Stomach (tissue), 9 donors: Measurements from ENCODE around the gene SARS1. TPM values are rescaled to one million over a fixed set of nuclear protein-coding genes. Genes with fewer than 3 reads are reported as not detected.

Source experiments
- DNase-seq, 2 donors: peaks; one replicate each; pipeline versions ENCODE4 v3.0.0 to v3.0.0-alpha.2; 2013 to 2019
- H3K27ac ChIP-seq, 5 donors: fragments of 200-600 bp in 4 of 5; sonication (generic) in 4 of 5; one replicate each; pipeline ENCODE4 v1.5.1; 2013 to 2019; ENCODE audit warnings: mild to moderate bottlenecking in 1 of 5, moderate library complexity in 1 of 5
- H3K27me3 ChIP-seq, 3 donors: fragments of 200-600 bp; sonication (generic); one replicate each; pipeline ENCODE4 v1.5.1; 2017 to 2019; ENCODE audit warnings: mixed run types in 1 of 3
- H3K36me3 ChIP-seq, 4 donors: fragments of 200-600 bp; sonication (generic); 1 replicate in 3 of 4; 2 replicates in 1 of 4; pipeline ENCODE4 v1.5.1; 2016 to 2019
- H3K4me1 ChIP-seq, 4 donors: fragments of 200-600 bp; sonication (generic); one replicate each; pipeline ENCODE4 v1.5.1; 2016 to 2019
- H3K4me3 ChIP-seq, 4 donors: fragments of 200-600 bp; sonication (generic) in 3 of 4; one replicate each; pipeline ENCODE4 v1.5.1; 2016 to 2019; ENCODE audit warnings: mild to moderate bottlenecking in 1 of 4
- H3K9me3 ChIP-seq, 4 donors: fragments of 200-600 bp; sonication (generic); one replicate each; pipeline ENCODE4 v1.5.1; 2016 to 2019
- EP300 ChIP-seq: sonication (generic); formaldehyde crosslinking; IDR thresholded peaks from one replicate; pipeline ENCODE4 v1.6.1; 2017; ENCODE audit warnings: antibody characterized with exemption
- POLR2A ChIP-seq, 4 donors: fragments of 450-650 bp; IDR thresholded peaks; one replicate each; pipeline ENCODE4 v1.6.1; 2016; ENCODE audit warnings: antibody characterized with exemption in 4 of 4, control low read depth in 2 of 4, mild to moderate bottlenecking in 1 of 4, moderate library complexity in 1 of 4
- POLR2AphosphoS5 ChIP-seq, 3 donors: sonication (generic); formaldehyde crosslinking; IDR thresholded peaks; one replicate each; pipeline ENCODE4 v1.6.1; 2016; ENCODE audit warnings: antibody characterized with exemption in 3 of 3
- whole genome bisulfite sequencing, 5 donors: extraction: QIAGEN DNeasy Blood & Tissue Kit in 3 of 5; methylation state at CpG; one replicate each; pipeline versions ENCODE4 v1.1.5 to v1.1.7; 2013 to 2018; 5-methylcytosine and 5-hydroxymethylcytosine counted together
- intact Hi-C: fragments of 100-400 bp; cut with DNase I; formaldehyde crosslinking; loops from one replicate; pipeline ENCODE4 v1.15.1; 2023; ENCODE audit warnings: low total_unique reads
- polyA plus RNA-seq, 3 donors: library from polyadenylated mRNA; stranded (reverse); fragments of 200-250 nt; gene quantifications; one replicate each; pipeline ENCODE4 v1.2.3, GENCODE V29; 2013
- total RNA-seq, 5 donors: library from RNA; depleted of rRNA; stranded (reverse); fragments of >200 nt; gene quantifications; one replicate each; pipeline versions ENCODE4 v1.1.0 to v1.2.3, GENCODE V29; 2014 to 2016
- TF ChIP-seq, protein P1 (sequence below), 7 experiments: fragments of 450-650 bp in 4 of 7; fragments of 200-600 bp in 3 of 7; sonication (generic) in 3 of 7; IDR thresholded peaks; one replicate each; pipeline ENCODE4 v1.5.1; 2016 to 2019; ENCODE audit warnings: antibody characterized with exemption in 7 of 7, control low read depth in 2 of 7, mild to moderate bottlenecking in 1 of 7
- donor health status: healthy with polysubstance abuse.
- donor health status: Bipolar disorder and iron deficiency.
- donor health status: healthy.

The SARS1 gene
- total and polyA plus RNA-seq, 8 donors, result 80.8 to 232 (median 110) TPM

DNA sequence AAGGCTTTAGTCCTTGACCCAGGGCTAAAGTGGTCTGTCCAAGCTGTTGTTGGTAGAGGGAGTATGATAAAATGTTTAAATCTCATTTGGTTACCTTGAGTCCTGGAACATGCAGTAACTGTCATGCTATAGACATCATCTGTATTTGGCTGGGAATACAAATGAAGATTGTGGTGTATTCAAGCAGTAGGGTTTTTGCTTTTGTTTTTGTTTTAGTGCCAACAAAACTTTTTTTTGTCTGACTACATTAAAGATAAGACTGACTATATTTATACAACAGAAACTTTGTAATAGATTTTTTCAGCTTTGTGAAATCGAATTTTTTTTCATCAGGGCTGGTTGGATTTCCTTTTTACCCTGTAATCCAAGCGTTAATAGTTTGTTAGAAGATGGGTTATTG, 7.4 kb upstream of the SARS1 start:
- peaks cover 3 to 12% (median 7%) of the 10 kb centered on the region in 4 donors for H3K4me1 ChIP-seq
- peaks cover 0 to 31% (median 22%) of the 10 kb centered on the region in 4 donors for H3K36me3 ChIP-seq
- H3K4me3 ChIP-seq, result no peak overlapping the region
- TF ChIP-seq POLR2A (IDR thresholded peaks at IDR 0.05) (no peak), EP300 (no peak), POLR2AphosphoS5 (IDR thresholded peaks at IDR 0.05) (no peak)
- TF ChIP-seq, protein P1, sequence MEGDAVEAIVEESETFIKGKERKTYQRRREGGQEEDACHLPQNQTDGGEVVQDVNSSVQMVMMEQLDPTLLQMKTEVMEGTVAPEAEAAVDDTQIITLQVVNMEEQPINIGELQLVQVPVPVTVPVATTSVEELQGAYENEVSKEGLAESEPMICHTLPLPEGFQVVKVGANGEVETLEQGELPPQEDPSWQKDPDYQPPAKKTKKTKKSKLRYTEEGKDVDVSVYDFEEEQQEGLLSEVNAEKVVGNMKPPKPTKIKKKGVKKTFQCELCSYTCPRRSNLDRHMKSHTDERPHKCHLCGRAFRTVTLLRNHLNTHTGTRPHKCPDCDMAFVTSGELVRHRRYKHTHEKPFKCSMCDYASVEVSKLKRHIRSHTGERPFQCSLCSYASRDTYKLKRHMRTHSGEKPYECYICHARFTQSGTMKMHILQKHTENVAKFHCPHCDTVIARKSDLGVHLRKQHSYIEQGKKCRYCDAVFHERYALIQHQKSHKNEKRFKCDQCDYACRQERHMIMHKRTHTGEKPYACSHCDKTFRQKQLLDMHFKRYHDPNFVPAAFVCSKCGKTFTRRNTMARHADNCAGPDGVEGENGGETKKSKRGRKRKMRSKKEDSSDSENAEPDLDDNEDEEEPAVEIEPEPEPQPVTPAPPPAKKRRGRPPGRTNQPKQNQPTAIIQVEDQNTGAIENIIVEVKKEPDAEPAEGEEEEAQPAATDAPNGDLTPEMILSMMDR (IDR thresholded peaks at IDR 0.05), result no peak
- no peak overlapping the region for H3K27ac ChIP-seq
- DNase-seq, result no peak
- intact Hi-C loops, result no loop called here
- no peaks in the 10 kb centered on the region for H3K27me3 ChIP-seq
- WGBS, 5 donors, result 50 to 64% (median 57%) methylated on average over 2 of the region's 2 CpGs
- H3K9me3 ChIP-seq, result no peaks in the 10 kb centered on the region

DNA sequence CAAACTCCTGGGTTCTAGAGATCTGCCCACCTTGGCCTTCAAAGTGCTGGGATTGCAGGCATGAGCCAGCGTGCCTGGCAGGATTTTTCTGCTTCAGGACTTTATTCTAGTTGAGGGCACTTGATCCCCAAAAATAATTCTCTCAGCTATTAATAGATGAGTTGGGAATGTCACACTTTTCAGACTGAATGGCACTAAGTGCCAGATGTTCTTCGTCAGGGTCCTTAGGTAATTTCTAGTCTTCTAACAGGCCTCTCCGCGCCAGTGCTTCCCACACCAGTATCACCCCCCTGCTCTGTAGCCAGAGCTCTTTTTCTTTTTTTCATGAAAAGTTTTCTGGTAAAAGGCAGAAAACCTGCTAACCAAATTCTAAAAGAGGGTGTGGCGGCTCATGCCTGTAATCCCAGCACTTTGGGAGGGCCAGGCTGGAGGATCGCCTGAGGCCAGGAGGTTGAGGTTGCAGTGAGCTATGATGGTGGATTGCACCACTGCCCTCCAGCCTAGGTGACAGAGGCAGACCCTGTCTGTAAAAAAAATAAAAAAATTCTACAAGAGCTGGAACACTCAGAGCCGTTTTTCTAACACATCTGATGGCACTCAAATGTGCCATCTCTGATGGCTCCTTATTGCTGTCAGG, 6.1 kb upstream of the SARS1 start:
- 79 to 86% (median 84%) methylated on average over 7 of the region's 7 CpGs for WGBS, 5 donors
- H3K4me3 ChIP-seq, result no peak overlapping the region
- intact Hi-C loops, result no loop called here
- TF ChIP-seq EP300 (no peak), POLR2AphosphoS5 (IDR thresholded peaks at IDR 0.05) (no peak), POLR2A (IDR thresholded peaks at IDR 0.05) (no peak)
- TF ChIP-seq, protein P1 (IDR thresholded peaks at IDR 0.05), result no peak
- H3K4me1 ChIP-seq, result peaks cover 3 to 12% (median 7%) of the 10 kb centered on the region in 4 donors
- no peaks in the 10 kb centered on the region for H3K27me3 ChIP-seq
- DNase-seq, result no peak
- no peak overlapping the region for H3K27ac ChIP-seq
- H3K36me3 ChIP-seq, result peaks cover 0 to 25% (median 20%) of the 10 kb centered on the region in 4 donors
- no peaks in the 10 kb centered on the region for H3K9me3 ChIP-seq

DNA sequence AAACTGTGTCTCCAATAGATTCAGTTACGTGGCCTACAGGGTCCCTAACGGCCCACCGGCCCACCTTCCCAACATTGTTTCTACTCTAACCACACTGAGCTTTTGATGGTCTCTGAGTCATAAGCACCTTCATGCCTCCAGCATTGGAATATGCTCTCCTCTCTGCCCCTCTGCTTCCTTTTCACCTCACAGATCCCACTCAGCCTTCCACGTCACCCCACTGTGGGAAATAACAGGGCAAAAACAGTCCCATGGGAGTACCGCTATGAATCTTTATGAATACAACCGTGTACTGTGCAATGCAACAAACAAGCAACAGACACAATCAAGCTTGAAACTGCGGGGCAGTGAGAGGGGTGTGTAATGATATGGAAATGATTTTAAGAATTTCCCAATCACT, 5.3 kb upstream of the SARS1 start:
- Histone ChIP-seq H3K4me3 (peak overlapping the region in 1 of 4 donors; percentile 20), H3K36me3 (peaks cover 0 to 17% (median 12%) of the 10 kb centered on the region in 4 donors), H3K27ac (no peak overlapping the region), H3K27me3 (no peaks in the 10 kb centered on the region), H3K9me3 (no peaks in the 10 kb centered on the region), H3K4me1 (peaks cover 3 to 18% (median 10%) of the 10 kb centered on the region in 4 donors)
- TF ChIP-seq, protein P1 (IDR thresholded peaks at IDR 0.05), result no peak
- TF ChIP-seq POLR2A (IDR thresholded peaks at IDR 0.05) (no peak), POLR2AphosphoS5 (IDR thresholded peaks at IDR 0.05) (no peak), EP300 (no peak)
- intact Hi-C loops, result no loop called here
- DNase-seq, result no peak
- WGBS, 5 donors, result 57 to 72% (median 59%) methylated on average over 7 of the region's 7 CpGs

DNA sequence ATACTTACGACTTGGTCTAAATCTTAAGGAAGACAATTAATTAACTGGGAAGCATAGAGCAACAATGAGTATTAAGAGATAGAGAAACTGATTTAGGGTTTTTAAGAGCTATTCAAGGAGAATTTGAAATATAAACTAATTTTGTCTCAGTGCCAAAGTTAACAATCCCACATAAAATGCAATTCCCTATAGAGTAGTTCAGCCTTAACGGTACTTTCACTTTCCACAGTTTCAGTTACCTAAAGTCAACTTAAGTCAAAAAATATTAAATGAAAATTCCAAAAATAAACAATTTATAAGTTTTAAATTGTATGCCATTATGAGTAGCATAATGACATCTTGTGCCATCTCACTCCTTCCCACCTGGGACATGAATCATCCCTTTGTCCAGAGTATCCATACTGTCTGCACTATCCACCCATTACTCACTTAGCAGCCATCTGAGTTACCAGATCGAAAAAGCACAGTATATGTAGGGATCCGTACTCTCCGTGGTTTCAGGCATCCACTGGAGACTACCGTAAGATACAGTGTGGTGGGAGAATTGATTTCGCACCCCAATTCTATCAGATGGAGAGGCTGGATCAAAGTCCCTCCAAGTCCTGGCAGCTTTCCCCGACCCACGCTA, 4.8 kb upstream of the SARS1 start:
- no peak for TF ChIP-seq EP300
- no peak for TF ChIP-seq POLR2A (IDR thresholded peaks at IDR 0.05)
- TF ChIP-seq POLR2AphosphoS5 (IDR thresholded peaks at IDR 0.05), result no peak
- TF ChIP-seq, protein P1 (IDR thresholded peaks at IDR 0.05), result no peak
- no peak overlapping the region for H3K27ac ChIP-seq
- peak overlapping the region in 3 of 4 donors; percentile 3 to 20 (median 7) for H3K4me3 ChIP-seq
- H3K4me1 ChIP-seq, result peaks cover 3 to 20% (median 12%) of the 10 kb centered on the region in 4 donors
- no peaks in the 10 kb centered on the region for H3K27me3 ChIP-seq
- intact Hi-C loops, result no loop called here
- no peak for DNase-seq
- H3K36me3 ChIP-seq, result peaks cover 0 to 14% (median 10%) of the 10 kb centered on the region in 4 donors
- 28 to 44% (median 37%) methylated on average over 9 of the region's 9 CpGs for WGBS, 5 donors
- no peaks in the 10 kb centered on the region for H3K9me3 ChIP-seq
